HL-60 (cell line): ENCODE results near the gene CTNNA2.

Experiments used
- CTCF ChIP-seq: IDR thresholded peaks from one replicate; pipeline ENCODE4 v1.5.1; 2011; ENCODE audit warnings: low read length, control low read depth, inconsistent platforms; ENCODE audit not compliant: insufficient read depth
- GABPA ChIP-seq: IDR thresholded peaks from 2 replicates; pipeline ENCODE4 v1.6.1; 2012; ENCODE audit warnings: low read depth
- POLR2AphosphoS5 ChIP-seq: IDR thresholded peaks from 2 replicates; pipeline ENCODE4 v1.6.1; 2012; ENCODE audit warnings: low read depth

GRCh38 chr2:79945653-79946445 is 433.0 kb downstream of the CTNNA2 start:
- TF ChIP-seq CTCF (no peak), POLR2AphosphoS5 (no peak), GABPA (no peak)
